Activated T-cell treated with anti-CD3 and anti-CD28 coated beads for 1 hour (primary cell): ENCODE measurements around the gene PPP1R27.

Source experiments
- DNase-seq: peaks from one replicate; pipeline ENCODE4 v3.0.0-alpha.2; 2020; ENCODE audit warnings: low read depth

The PPP1R27 gene, protein sequence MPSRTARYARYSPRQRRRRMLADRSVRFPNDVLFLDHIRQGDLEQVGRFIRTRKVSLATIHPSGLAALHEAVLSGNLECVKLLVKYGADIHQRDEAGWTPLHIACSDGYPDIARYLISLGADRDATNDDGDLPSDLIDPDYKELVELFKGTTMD

DNA sequence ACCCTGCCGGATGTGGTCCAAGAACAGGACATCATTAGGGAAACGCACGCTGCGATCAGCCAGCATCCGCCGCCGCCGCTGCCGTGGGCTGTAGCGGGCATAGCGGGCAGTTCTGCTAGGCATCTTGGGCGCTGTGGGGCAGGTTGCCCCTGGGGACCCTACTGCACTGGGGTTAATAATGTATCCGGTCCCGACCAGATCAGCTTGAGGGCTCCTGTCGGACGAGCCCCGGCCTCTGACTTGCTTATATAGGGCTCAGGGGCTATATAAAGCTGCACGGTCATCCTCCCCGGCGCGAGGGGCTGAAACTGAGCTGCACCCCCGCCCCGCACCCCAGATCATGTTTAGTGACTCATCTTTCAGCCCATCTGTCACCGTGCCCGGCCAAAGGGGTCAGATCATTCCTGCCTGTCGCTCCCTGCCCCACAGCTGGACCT, at the start of gene PPP1R27:
Gene PPP1R27 (minus strand): TSS at position 220 of the 437 bp plus-strand sequence. CDS start 97 bp downstream, at position 123.
- no peak for DNase-seq

DNA sequence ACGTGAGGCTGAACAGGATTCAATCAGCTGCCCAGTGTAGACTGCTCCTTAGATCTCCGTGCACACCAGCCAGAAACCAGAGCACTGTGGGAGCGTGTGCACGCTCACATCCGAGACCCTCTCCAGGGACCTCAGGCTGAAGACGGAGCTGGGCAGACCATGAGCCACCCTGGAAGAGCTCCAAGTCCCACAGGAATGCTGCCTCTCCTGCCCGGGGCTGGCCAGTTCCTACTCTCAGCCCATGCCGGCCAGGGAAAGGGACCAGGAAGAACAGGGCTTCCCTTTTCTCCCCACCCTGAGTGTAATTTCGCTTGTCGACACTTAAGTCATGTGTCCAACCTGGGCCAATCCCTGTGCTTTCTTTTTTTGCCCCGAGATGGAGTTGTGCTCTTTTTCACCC, 49.7 kb upstream of the PPP1R27 start:
- no peak for DNase-seq

DNA sequence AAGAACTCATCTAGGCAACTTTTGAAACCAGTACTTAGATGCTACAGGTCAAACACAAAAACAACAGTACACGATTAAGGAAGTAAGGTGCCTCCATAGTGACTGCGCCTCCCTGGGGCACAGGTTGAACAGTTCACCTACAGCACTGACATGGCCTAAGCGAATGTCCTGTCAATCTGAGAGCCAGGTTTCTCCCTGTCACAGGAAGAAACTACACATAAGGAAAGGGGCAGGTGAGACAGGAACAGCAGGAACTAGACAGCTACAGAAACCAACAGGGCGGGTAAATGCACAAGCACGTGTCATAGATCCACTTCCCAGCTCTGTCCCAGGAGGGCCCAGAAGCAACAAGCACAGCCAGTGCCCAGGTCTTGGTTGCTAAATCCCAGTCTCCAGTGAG, 44.3 kb upstream of the PPP1R27 start:
- DNase-seq: no peak

DNA sequence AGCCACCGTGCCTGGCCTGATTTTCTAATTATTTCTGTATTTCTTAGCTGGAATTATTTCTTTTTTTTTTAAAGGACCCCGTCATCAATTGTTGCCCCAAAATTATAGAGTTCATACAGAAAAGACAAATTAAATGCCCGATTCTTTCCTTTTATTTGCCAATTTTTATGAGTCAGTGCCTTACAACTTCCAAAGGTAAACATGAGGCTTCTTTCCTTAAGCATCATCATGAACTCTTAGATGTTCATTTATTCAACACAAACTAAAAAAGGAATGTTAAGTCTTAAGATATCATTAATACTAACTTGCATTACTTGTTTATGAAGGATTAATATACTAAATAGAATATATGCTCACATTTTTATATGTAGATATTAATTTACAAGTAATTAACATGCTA, 43.4 kb upstream of the PPP1R27 start:
- no peak for DNase-seq

DNA sequence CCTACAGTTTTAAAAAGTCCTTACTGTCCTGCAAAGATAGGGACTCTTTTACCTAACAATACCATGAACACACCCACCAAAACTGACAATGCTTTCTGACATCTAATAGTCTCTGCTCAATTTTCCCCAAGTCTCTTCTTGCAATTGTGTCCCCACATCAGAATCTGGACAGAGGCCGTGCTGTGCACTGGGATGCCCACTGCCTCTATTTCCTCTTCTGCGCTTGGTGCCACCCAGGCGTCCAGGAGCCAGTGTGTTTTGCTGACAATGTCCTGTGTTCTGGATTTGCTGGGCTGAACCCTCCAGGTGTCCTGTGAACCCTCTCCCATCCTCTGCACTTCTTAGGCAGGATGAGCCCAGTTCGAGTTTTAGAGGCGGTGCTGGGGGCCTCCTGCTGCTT, 42.7 kb upstream of the PPP1R27 start:
- no peak for DNase-seq

DNA sequence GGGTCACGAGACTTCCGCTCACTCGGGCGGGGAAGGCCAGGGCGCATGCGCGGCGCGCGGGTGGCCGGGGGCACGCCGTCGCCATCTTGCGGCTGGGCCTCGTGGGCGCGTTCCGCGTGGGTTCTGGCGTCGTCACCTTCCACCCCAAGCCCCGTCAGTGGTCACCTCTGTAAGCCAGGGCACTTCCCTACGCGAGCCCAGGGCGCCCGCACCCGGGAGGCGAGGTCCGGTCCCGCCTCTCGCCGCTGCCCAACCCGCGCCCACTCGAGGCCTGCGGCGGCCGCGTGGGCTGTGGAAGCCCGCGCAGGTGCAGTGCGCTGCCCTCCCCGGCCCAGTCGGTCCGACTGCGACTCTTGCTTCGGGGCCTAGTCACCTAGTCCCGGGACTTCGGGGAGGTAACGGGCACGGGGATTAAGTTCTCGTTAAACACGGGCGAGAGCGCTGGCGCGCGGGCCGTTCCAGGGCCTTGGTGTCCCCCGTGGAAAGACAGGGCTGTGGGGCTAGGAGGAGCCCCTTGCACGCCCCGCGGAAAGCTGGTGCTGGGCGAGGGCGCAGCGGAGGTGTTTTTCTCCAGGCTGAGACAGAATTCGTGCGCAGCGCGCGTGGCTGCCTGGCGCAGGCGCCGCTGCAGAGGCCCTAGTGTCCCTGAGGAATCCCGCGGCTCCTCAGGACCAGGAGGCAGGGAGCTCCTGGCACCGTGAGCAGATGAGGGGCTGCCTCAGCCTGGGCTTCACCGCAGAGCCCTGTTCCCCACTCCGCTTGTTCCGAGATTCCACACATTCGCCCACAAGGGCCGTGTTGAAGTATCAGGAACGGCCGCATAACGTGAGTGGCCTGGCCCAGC, 36.8 kb upstream of the PPP1R27 start:
- peak; percentile 95 for DNase-seq

DNA sequence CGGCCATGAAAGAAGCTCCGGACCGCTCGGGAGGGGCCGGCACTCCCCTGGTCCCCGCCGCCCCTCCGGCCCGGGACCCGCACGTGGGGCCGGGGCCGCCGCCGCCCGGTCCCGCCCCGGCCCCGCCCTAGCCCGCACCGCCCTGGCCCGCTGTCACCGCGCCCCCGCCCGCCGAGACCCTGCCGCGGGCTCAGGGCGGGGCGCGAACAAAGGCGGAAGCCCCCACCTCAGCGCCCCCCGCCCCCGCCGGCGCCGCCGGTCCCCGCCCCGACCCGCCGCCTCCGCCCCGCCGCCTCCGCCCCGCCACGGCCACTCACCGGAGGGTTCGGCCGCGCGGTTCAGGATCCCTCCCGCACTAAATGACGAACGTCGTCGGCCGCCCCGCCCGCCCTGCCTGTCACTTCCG, 36.1 kb upstream of the PPP1R27 start, which contains the start of gene ARHGDIA:
Gene ARHGDIA (minus strand): TSS at position 357 of the 406 bp plus-strand sequence. CDS start 1,407 bp downstream, outside the sequence.
- DNase-seq: no peak

DNA sequence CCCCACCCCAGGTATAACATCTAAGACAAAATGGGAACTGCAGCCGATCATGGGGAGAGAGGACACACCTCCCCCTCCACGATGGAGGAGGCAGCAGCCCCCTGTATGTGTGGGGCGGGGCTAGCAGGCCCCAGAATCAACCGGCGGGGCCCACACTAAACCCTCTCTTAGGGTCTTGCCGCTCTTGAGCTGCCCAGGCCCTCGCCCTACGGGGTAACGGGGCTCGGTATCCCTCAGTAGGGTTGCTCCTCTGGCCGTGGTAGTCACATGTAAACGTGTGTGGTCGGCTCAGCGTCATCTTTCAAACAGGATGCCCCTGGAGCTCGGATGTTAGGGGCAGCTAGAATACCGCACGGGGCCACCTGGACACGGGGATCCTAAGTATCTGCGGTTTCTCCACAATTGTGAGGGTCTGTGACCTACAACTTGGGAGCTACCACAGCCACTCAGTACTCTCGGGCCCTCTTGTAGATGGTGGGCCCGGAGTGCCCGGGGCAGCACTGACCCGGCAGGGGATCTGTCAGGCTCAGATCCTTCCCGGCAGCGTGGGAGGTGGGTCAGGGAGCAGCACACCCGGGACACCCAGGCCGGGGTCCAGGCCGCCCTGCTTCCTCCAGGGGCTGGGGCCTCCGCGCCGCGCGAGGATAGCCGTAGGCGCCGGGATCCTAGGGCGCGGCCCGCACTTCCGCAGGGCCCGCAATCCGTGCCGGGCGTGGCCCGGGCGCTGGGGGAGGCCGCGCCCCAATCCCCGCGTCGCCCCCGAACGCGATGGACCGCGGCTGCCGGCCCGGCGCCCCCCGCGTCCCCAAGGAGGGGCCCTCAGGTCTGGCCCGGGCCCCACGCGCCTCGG, 35.5 kb upstream of the PPP1R27 start:
- DNase-seq: no peak

DNA sequence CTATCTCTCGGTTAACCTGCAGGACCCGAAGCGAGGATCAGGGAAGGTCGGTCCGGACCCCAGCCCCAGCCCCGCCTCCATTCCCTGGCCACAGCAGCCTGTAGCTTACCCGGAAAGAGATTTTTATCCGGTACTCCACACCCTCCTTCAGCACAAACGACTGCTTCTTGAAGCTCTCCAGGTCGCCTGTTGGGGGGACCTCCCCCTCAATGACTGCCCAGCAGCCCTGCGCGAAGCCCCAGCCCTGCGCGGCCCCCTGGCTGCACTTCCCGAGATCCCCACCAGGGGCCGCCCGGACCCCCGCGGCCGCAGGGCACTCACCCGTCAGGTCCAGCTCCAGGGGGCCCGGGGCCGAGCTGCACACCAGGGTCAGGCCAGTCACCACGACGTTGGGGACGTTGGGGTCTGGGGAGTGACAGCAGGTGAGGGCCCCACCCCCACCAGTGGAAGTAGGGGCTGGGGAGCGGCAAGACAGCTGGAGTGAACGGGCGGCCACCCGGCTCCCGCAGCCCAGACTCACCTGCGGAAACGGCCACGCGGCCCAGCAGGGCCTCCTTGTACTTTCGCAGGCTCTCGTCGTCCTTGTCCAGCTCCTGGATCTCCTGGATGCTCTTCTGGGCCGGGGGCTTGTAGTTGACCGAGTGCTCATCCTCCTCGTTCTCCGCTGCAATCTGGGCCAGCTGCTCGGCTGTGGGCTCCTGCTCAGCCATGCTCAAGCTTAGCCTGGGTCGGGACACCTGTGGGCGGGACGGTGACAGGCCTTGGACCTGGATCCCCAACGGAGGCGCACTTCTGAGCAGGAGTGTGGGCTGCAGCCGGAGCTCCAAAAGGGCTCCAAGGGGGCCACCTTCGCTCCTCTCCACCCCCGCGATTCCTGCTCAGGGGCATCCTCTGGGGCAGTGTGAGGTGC, 34.6 kb upstream of the PPP1R27 start:
- DNase-seq: no peak

DNA sequence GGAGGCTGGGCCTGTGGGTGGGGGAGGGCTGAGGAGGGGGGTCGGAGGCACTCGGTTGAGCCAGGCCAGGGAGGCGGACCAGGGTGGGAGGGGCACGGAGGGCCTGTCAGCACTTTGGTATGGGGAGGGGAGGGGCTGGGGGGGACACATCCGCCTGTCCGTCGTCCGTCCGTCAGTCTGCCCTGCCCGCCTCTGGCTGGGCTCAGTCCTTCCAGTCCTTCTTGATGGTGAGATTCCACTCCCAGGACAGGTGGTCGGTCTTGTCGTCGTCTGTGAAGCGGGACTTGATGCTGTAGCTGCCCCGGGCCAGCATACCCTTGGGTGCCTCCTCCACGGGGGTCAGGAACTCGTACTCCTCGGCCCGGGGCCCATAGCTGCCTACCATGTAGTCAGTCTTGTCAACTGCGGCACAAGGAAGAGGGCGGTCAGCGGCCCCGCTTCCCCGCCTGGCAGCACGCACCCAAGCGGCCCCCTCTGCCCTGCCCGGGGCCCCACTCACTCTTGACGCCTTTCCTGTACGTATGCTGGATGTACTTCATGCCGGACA, 33.9 kb upstream of the PPP1R27 start:
- DNase-seq: no peak

DNA sequence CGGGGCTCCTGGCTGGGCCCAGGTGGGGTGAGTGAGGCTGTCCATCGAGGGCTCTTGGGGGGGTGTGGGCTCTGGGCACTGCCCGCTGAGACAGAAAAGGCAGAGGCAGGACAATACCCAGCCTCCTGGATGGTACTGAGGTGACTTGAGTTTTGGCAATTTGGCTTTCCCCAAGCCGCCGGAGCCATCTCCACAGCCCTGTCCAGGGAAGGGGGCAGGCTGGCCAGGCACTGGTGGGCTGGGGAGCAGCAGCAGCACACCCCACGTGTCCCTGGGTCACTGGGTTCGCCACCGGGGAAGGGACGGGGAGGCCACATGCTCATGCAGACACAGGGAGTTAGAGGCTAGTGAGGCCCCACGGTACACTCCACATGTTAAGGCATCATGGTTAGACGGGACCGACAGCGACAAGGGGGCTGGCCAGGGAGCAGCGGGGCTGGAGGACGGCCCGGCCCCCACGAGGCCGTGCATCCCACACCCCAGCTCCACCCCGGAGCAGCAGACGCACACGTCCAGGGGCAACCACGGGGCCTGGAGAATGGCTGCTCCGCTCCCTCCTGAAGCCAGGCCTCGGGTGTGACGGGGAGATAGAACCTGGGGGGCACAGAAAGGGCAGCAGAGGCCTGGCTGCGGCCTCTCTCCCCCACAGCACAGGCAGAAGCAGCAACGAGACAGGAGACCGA, 33.3 kb upstream of the PPP1R27 start:
- DNase-seq: no peak

DNA sequence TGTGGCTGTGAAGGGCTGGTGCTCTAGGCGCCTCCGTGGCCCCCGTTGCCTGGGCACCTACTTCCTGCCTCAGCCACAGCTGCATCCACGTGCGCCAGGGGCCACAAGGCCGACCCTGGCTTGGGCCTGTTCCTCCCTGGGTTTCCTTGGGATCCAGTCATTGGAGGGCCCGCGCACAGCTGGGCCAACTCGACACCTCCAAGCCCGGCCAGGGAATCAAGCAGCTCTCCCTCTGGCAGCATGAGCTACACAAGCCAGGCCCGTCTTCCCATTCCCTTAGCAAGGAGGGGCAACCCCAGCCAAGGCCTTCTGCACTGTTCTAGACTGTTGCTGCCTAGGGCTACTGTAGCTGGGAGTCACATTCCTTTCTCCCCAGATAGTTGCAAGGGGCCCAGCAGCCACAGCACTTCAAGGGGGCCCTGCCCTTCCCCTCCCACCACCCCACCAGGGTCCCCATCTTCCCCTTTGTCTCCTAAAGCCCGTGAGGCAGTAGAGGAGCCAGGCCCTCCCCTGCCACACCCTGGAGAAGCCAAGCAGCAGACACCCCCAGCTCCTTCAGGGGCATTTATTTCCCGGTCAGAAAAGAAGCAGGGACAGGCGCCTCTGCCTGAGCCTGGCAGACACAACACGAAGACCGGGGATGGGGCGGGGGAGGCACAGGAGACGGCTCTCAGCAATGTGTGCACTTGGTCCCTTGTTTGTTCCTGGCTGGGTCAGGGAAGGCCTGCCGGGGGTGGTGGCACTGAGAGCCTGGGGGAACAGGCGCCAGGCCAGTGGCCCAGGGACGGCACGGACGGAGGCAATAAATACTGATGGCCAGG, 32.5 kb upstream of the PPP1R27 start:
- DNase-seq: no peak

DNA sequence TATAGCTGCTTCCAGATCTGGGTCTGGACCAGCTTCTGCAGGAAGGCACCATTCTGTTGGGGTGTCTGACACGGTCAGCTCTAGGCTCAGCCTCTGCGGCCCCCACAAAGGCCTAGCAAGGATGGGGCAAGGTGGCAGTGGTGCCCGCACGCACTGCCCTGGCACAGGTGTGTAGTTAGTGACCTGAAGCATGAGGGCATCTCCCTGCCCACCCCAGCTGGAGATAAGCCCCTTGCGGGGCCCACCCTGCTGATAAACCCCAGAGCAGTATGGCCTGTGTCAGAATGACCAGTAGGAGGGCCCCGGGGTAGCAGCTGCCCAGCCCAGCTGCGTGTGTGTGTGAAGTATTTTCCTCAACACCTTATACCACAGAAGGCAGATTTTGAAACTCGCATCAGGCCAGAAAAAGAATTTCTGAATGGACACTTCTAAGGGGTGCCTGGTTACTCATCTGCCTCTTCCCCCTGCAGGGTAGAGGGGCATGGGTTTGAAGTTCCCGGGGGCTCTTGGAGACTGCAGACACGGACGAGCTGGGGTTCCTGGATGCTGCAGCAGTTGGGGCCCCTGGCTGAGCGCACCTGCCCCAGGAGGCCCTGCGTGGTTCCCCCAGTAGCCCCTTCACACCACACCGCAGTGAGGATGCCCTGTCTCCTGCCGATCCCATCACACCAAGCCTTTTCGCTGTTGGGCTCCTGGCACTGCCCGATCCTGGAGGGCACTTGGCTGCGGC, 31.8 kb upstream of the PPP1R27 start:
- DNase-seq: no peak

DNA sequence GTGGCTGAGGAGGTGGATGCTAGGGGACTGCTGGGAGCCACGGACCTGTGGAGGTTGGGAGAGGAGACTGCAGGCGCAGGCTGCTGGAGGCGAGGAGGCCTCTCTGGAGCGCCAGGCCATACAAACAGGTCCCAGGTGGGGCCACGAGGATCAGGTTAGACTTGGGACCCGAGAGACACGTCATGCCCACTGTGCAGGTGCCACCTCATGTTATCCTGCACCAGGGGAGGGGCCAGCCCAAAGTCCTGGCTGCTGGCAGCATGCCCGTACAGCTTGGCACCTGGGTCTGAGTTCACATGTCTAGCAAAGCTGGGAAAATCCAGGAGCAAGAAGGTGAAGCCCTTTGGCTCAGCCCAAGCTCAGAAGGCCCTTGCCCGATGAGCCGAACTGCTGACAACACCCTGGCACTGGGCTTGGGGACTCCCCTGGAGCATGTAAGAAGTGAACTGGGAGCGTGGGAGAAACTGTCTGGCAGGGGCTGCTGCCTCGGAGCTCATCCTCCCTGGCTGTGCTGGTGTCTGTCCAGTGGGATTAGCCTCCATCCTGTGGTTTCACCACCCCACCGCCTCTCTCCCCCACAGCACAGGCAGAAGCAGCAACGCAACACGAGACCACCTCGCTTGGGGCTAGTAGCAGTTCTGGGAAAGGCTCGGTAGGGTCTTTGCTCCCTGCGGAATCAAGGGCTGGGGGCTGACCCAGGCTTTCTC, 31.0 kb upstream of the PPP1R27 start:
- DNase-seq: no peak

DNA sequence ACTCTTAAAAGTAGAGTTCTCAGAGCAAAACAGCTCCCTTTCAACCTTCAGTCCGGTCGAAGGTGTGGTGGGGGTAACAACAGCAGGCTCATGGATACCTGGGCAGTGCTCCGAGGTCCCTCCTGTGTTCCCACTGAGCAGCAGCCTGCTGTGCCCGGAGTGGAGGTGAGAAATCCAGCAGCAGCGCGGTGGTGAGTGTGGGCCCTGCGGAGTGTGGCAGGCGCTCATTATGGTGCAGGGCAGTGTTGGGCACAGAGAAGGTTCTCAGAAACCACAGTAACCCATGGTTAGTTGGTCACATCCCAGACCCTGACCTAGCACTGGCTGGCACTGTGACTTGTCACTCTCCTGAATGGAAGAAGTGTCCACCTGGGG, 30.5 kb upstream of the PPP1R27 start:
- DNase-seq: no peak

DNA sequence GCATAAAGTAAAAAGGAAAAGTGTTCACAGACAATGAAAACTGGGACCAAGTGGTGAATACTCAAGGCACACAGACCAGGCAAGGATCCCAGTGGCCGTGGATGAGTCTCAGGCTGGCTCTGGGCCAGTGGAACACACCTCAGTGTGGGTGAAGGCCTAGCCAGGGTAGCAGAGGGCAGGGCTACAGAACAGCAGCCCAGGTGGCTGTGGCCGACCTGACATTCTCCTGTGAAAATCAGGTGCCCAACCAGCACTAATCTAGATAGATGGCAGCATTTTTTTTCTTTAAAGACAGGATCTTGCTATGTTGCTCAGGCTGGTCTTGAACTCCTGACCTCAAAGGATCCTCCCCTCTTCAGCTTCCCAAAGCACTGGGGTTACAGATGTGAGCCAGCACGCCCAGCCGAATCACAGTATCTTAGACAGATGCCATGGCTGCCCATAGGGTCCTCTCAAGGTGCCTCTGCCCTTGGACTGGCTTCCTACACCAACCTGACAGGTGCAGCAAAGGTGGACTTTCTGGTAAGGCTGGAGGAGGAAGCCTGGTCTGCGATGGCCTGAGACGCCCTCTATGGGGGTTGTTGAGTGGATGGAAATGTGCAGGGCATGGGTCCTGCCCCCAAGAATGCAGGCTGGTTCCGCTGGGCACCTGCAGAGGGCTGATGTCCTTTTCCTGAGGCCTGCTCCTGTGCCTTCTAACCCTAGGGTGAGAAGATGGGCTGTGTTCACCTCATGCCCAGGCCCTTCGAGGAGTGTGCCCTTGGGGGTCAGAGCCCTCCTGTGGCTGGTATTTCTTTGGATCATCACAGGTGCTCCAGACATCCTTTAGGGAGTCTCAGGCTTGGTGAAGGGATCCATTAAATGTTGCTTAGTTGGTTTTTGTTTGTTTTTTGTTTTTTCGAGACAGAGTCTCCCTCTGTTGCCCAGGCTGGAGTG, 29.3 kb upstream of the PPP1R27 start:
- DNase-seq: no peak

DNA sequence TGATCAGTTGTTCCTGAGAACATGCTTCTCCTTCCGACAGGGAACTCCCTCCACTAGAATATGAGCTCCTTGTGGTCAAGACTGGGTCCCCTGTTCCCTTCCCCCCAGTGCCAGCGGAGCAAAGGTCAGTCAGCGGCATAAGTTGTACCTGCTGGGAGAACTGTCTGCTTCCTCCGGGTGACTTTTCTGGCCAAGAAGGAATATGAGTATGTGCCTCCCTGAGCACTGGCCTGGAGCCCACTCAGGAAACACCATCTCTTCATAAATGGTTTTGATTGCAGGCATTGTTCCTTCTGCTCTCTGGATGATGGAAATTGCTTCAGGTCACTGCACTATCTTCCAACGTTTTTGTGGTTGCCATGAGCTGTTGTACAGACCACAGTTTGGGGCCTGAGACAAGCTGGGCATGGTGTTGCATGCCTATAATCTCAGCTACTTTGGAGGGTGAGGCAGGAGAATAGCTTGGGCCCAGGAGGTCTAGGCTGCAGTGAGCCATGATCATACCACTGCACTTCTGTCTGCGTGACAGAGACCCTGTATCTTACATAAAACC, 28.3 kb upstream of the PPP1R27 start:
- no peak for DNase-seq
